Large intestine (tissue), 3 donors: ENCODE measurements around the gene SCRN1. TPM values are rescaled to one million over a fixed set of nuclear protein-coding genes. Genes with fewer than 3 reads are reported as not detected.

Experiments
- DNase-seq, 2 donors: peaks; one replicate each; pipeline versions ENCODE4 v3.0.0 to v3.0.0-alpha.2; 2013
- H3K27ac ChIP-seq: one replicate; pipeline ENCODE4 v1.5.1; 2013; ENCODE audit warnings: low read length
- H3K27me3 ChIP-seq: 2 replicates; pipeline ENCODE4 v1.6.1; 2013; ENCODE audit warnings: low read length; ENCODE audit not compliant: control insufficient read depth, insufficient read depth
- H3K36me3 ChIP-seq: 2 replicates; pipeline ENCODE4 v1.6.1; 2013; ENCODE audit warnings: low read length; ENCODE audit not compliant: control insufficient read depth, insufficient read depth
- H3K4me1 ChIP-seq: one replicate; pipeline ENCODE4 v1.6.1; 2013; ENCODE audit warnings: low read length; ENCODE audit not compliant: control insufficient read depth, insufficient read depth
- H3K4me3 ChIP-seq: one replicate; pipeline ENCODE4 v1.5.1; 2013; ENCODE audit warnings: low read length
- H3K9me3 ChIP-seq: one replicate; pipeline ENCODE4 v1.6.1; 2013; ENCODE audit warnings: mild to moderate bottlenecking, low read depth, low read length, moderate library complexity; ENCODE audit not compliant: control insufficient read depth
- WGBS: methylation state at CpG from one replicate; pipeline ENCODE4 v1.1.5; 2013; ENCODE audit warnings: low lambda C conversion rate; ENCODE audit not compliant: insufficient coverage; 5-methylcytosine and 5-hydroxymethylcytosine counted together
- polyA plus RNA-seq: library from polyadenylated mRNA; unstranded; fragments of 120-200 nt; gene quantifications from one replicate; pipeline ENCODE4 v1.2.1, GENCODE V29; 2013

The SCRN1 gene
- polyA plus RNA-seq, 1 donor: 25.2 TPM

GRCh38 chr7:29926741-29927140, 62.9 kb downstream of the SCRN1 start:
- no peak overlapping the region for H3K27ac ChIP-seq
- no peaks in the 10 kb centered on the region for H3K27me3 ChIP-seq
- H3K4me1 ChIP-seq: no peaks in the 10 kb centered on the region
- H3K36me3 ChIP-seq: peaks cover 18% of the 10 kb centered on the region
- no CpG with 5 or more reads among the region's 5 CpGs for WGBS
- no peaks in the 10 kb centered on the region for H3K9me3 ChIP-seq
- no peak for DNase-seq
- H3K4me3 ChIP-seq: no peak overlapping the region

GRCh38 chr7:29926216-29926615, 63.4 kb downstream of the SCRN1 start:
- H3K27me3 ChIP-seq: no peaks in the 10 kb centered on the region
- no peak overlapping the region for H3K27ac ChIP-seq
- H3K4me1 ChIP-seq: no peaks in the 10 kb centered on the region
- H3K4me3 ChIP-seq: no peak overlapping the region
- no peaks in the 10 kb centered on the region for H3K9me3 ChIP-seq
- DNase-seq: no peak
- H3K36me3 ChIP-seq: peaks cover 18% of the 10 kb centered on the region
- no CpG with 5 or more reads among the region's 15 CpGs for WGBS

- H3K9me3 ChIP-seq: no peaks in the 10 kb centered on the region
- no peak overlapping the region for H3K27ac ChIP-seq
- peaks cover 16% of the 10 kb centered on the region for H3K36me3 ChIP-seq
- H3K4me1 ChIP-seq: no peaks in the 10 kb centered on the region
- H3K4me3 ChIP-seq: no peak overlapping the region
- DNase-seq: no peak
- no CpG with 5 or more reads among the region's 2 CpGs for WGBS
- H3K27me3 ChIP-seq: no peaks in the 10 kb centered on the region
Observed at GRCh38 chr7:29924684-29925083, 64.9 kb downstream of the SCRN1 start.

DNA sequence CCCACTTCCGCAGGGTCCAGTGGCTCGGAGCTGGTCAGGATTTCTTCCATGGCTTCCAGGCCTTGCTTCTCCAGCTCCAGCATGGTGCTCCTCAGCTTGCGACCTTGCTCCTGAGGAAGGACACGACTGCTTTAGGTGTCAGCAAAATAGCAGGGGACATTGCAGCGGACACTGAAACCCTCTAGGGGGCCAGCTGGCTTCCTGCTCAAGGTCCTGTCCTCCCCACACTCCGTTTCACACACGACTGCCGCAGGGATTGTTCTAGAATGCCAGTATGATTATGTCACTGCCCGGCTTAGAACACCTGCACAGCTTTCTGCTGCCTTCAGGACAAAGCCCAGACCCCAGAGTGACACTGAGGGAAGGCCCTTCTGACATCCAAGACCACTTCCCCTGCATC, 65.6 kb downstream of the SCRN1 start:
- Histone ChIP-seq H3K4me3 (no peak overlapping the region), H3K4me1 (no peaks in the 10 kb centered on the region), H3K27ac (no peak overlapping the region), H3K27me3 (no peaks in the 10 kb centered on the region), H3K9me3 (no peaks in the 10 kb centered on the region), H3K36me3 (peaks cover 13% of the 10 kb centered on the region)
- DNase-seq: no peak
- WGBS: no CpG with 5 or more reads among the region's 9 CpGs

DNA sequence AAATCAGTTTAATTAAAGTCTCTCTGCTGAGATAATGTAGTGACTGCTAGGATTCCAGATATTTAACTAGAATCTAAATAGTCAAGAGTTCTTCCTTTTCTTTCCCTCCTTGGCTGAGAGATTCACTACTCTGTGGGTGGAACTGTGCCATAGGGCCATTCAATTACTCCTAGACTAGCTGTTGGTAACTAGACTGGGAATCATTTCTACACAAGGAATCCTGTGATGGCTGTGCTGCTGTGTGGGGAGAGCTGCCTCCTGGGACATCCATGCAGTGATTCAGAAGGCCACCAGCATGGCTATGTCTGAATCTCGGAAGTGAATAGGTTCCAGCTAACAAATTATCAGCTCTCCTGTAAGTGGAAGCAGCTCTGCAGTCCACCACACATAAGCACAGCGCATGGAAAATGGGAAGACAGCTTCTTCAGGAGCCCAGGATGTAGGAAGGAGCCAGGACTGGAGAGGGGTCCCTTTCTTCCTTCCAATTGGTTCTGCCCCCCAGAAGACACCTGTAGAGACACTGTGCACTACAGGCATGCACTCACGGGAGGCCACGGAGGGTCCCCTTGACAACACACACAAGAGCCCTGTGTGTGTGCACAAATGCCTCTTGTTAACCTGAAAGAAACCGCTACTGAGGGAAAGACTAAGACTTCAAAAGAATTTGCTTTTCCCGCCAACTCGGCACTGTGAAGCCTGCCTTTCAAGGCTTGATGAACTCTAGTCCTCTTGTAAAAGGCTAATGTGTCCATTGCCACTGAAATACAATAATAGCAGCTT, 66.5 kb downstream of the SCRN1 start:
- Histone ChIP-seq H3K27ac (no peak overlapping the region), H3K4me1 (no peaks in the 10 kb centered on the region), H3K27me3 (no peaks in the 10 kb centered on the region), H3K36me3 (peaks cover 13% of the 10 kb centered on the region), H3K9me3 (no peaks in the 10 kb centered on the region), H3K4me3 (no peak overlapping the region)
- no CpG with 5 or more reads among the region's 7 CpGs for WGBS
- no peak for DNase-seq

- H3K4me1 ChIP-seq: no peaks in the 10 kb centered on the region
- no peak overlapping the region for H3K27ac ChIP-seq
- whole genome bisulfite sequencing: 100% methylated on average over 1 of the region's 4 CpGs
- H3K27me3 ChIP-seq: no peaks in the 10 kb centered on the region
- H3K36me3 ChIP-seq: peaks cover 13% of the 10 kb centered on the region
- no peak overlapping the region for H3K4me3 ChIP-seq
- peak; percentile 37 to 46 for DNase-seq
- H3K9me3 ChIP-seq: no peaks in the 10 kb centered on the region
Observed at GRCh38 chr7:29921404-29922010, 68.1 kb downstream of the SCRN1 start.

DNA sequence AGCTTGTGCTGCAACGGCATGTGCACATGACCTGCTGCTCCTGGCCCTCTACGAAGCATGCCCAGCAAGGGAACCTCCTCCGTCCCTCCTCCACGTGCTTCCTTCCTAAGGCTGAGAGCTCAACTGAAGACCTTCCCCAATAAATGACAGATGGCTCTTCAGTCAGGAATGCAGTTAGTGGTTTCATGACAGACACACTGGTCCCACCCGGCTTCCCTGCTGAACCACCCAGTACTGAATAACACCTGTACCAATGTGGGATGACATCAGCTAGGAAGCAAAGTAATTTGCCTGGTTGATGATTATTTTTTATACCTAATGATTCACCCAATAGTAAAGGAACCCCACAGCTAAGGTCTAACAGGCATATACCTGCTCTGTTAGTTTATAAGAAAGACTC, 69.1 kb downstream of the SCRN1 start:
- peak in 1 of 2 donors; percentile 11 for DNase-seq
- Histone ChIP-seq H3K4me1 (no peaks in the 10 kb centered on the region), H3K27ac (no peak overlapping the region), H3K27me3 (no peaks in the 10 kb centered on the region), H3K4me3 (no peak overlapping the region), H3K36me3 (peaks cover 10% of the 10 kb centered on the region), H3K9me3 (no peaks in the 10 kb centered on the region)
- WGBS: no CpG with 5 or more reads among the region's 5 CpGs

GRCh38 chr7:29919790-29920189, 69.8 kb downstream of the SCRN1 start:
- Histone ChIP-seq H3K36me3 (peaks cover 10% of the 10 kb centered on the region), H3K27ac (no peak overlapping the region), H3K27me3 (no peaks in the 10 kb centered on the region), H3K9me3 (no peaks in the 10 kb centered on the region), H3K4me1 (no peaks in the 10 kb centered on the region), H3K4me3 (no peak overlapping the region)
- WGBS: no CpG with 5 or more reads among the region's 5 CpGs
- DNase-seq: no peak

GRCh38 chr7:29918850-29919249, 70.8 kb downstream of the SCRN1 start:
- no peak overlapping the region for H3K4me3 ChIP-seq
- WGBS: 100% methylated on average over 2 of the region's 4 CpGs
- H3K27me3 ChIP-seq: no peaks in the 10 kb centered on the region
- DNase-seq: no peak
- no peaks in the 10 kb centered on the region for H3K9me3 ChIP-seq
- H3K36me3 ChIP-seq: peaks cover 10% of the 10 kb centered on the region
- H3K4me1 ChIP-seq: no peaks in the 10 kb centered on the region
- no peak overlapping the region for H3K27ac ChIP-seq

- no peak overlapping the region for H3K4me3 ChIP-seq
- H3K36me3 ChIP-seq: peaks cover 3% of the 10 kb centered on the region
- H3K27ac ChIP-seq: no peak overlapping the region
- 80% methylated on average over 1 of the region's 4 CpGs for WGBS
- no peaks in the 10 kb centered on the region for H3K27me3 ChIP-seq
- H3K9me3 ChIP-seq: no peaks in the 10 kb centered on the region
- no peaks in the 10 kb centered on the region for H3K4me1 ChIP-seq
- no peak for DNase-seq
Observed at GRCh38 chr7:29917641-29918040, 72.0 kb downstream of the SCRN1 start.
